ENCODE results near the gene BRIP1.
"Not testable (repeated sequence)": the region's sequence is repeated elsewhere in the genome, so short reads cannot be mapped to it uniquely, and the experiment has no call there.

Gene BRIP1

GRCh38 chr17:61799812-61800484 is 63.4 kb downstream of the BRIP1 start:
- no peak for DNase-seq (ENCODE audit: low spot score)

DNA sequence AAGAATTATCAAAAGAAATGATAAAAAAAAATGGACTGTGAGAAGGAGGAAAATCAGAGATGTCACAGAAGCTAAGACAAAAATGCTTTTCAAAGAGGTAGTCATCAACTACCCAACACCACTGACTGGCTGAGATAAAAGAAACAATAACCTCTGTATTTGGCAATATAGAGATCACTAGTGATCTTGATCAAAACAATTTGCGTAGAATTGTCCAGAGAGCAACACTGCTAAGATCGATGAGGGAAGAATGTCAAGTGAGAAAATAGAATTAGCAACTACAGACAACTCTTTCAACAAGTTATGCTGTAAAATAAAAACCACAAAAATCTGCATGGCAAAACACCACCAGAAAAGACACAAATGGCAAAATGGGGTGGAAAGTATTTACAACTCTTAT is 66.0 kb downstream of the BRIP1 start:
- no peak for DNase-seq (ENCODE audit: low spot score)

DNA sequence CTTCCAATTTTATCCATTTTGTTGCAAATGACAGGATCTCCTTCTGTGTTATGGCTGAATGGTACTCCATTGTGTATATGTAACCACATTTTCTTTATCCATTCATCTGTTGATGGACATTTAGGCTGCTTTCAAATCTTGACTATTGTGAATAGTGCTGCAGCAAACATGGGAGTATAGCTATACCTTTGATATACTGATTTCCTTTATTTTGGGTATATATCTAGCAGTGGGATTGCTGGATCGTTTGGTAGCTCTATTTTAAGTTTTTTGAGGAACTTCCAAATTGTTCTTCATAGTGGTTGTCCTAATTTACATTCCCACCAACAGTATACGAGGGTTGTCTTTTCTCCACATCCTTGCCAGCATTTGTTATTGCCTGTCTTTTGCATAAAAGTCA is 67.8 kb downstream of the BRIP1 start:
- DNase-seq (ENCODE audit: low spot score): no peak

DNA sequence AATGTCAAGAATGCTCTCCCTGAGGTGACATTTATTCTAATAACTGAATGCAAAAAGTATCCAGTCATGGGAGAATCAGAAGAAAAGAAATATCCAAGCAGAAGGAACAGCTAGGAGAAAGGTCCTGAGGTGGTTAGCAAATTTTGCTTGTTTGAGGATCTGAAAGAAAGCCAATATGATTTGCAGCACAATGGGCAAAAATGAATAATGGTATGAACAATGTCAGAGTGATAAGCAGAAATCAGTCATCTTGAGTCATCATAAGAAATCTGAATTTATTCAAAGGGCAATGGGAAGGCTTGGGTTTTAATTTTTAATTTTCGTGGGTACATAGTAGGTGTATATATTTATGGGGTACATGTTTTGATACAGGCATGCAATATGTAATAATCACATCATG is 68.5 kb downstream of the BRIP1 start:
- no peak for DNase-seq (ENCODE audit: low spot score)

GRCh38 chr17:61794242-61794641 is 69.1 kb downstream of the BRIP1 start:
- no peak for DNase-seq (ENCODE audit: low spot score)

- no peak for DNase-seq (ENCODE audit: low spot score)
Observed at GRCh38 chr17:61793565-61793964, 69.8 kb downstream of the BRIP1 start.

- DNase-seq (ENCODE audit: low spot score): no peak
Observed at GRCh38 chr17:61789872-61790271, 73.5 kb downstream of the BRIP1 start.

GRCh38 chr17:61786088-61786487 is 77.2 kb downstream of the BRIP1 start:
- DNase-seq (ENCODE audit: low spot score): no peak

DNA sequence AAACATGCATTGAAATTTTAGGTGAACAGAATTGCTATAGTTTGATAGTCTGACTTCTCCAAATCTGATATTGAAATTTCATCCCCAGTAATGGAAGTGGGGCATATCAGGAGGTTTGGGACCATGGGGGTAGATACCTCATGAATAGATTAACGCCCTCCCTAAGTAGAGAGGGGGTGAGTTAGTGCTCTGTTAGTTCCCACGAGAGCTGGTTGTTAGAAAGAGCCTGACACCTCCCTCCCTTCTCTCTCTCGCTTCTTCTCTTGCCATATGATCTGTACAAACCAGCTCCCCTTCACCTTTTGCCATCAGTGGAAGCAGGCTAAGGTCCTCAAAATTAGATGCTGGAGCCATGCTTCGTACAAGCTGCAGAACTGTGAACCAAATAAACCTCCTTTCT is 78.8 kb downstream of the BRIP1 start:
- DNase-seq (ENCODE audit: low spot score): no peak

- DNase-seq (ENCODE audit: low spot score): no peak
Observed at GRCh38 chr17:61783556-61784304, 79.6 kb downstream of the BRIP1 start.

- no peak for DNase-seq (ENCODE audit: low spot score)
Observed at GRCh38 chr17:61783120-61783519, 80.2 kb downstream of the BRIP1 start.

DNA sequence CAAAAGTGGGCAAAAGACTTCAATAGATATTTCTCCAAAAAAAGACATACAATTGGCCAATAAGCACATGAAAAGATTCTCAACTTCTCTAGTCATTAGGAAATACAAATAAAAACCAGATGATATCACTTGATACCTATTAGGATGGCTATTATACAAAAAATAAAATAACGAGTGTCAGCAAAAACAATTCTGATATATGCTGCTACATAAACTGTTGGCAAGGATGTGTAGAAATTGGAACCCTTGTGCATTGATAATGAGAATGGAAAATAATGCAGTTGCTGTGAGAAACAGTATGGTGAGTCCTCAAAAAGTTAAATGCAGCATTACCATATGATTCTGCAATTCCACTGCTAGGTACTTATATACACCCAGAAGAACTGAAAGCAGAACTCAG is 80.6 kb downstream of the BRIP1 start:
- DNase-seq (ENCODE audit: low spot score): no peak

- no peak for DNase-seq (ENCODE audit: low spot score)
Observed at GRCh38 chr17:61775364-61775763, 88.0 kb downstream of the BRIP1 start.

DNA sequence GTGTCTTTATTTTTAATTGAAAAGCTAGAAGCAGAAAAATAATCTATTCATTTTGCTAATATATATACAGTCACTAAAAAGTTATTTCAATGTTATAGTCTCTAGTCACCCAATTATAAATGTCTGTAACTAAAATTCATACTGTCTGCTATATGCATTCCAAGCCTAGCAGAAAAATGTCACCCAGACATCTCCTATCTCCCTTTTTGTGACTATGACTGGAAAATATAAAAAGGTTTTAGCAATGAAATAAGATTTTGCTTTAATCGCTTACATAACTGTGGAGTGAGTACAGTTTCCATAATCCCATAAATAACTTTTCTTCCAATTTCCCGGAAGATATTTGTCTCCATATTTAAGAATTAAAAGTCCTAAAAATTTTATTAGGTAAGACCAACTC is 88.6 kb downstream of the BRIP1 start:
- DNase-seq (ENCODE audit: low spot score): no peak

DNA sequence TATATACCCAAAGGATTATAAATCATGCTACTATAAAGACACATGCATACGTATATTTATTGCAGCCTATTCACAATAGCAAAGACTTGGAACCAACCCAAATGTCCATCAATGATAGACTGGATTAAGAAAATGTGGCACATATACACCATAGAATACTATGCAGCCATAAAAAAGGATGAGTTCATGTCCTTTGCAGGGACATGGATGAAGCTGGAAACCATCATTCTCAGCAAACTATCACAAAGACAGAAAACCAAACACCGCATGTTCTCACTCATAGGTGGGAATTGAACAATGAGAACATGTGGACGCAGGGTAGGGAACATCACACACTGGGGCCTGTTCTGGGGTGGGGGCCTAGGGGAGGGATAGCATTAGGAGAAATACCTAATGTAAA is 89.2 kb downstream of the BRIP1 start:
- DNase-seq (ENCODE audit: low spot score): not testable (repeated sequence)

GRCh38 chr17:61770752-61771533 is 92.4 kb downstream of the BRIP1 start:
- no peak for DNase-seq (ENCODE audit: low spot score)

DNA sequence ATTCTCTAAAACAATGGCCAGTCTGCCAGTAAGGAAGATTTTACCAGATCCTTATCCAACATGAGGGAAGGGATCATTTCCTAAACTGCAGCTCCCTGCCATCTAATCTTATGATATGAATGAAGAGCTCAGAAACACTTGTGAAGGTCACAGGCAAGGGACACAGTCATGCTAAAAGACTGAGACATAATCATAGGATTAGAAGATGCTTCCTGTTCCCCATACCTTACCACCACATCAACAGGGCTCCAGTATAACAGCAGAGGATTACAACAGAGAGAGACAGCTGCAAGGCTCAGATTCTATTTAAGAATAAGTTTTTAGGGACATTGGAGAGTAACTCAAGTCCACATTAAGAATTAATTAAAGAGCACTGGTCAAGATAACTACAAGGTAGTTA is 93.3 kb downstream of the BRIP1 start:
- no peak for DNase-seq (ENCODE audit: low spot score)

- no peak for DNase-seq (ENCODE audit: low spot score)
Observed at GRCh38 chr17:61768405-61768804, 94.9 kb downstream of the BRIP1 start.

DNA sequence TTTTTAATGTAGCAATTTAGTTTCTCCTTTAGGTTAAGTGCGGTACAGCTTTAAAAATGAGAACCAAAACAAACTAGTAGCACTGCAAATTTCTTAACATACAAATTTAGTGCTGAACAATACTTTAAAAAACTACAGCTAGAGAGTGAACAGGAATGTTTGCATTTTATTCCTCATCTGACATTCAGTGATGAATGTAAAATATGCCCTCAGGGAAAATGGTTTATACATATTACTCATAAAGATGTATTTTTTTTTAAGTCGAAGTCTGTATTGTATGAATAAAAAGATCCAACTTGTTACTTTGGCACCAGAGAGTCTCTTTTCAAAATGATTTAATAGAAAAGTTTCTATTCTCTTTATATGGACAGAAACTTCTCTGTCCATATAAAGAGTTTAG is 96.8 kb downstream of the BRIP1 start:
- no peak for DNase-seq (ENCODE audit: low spot score)

GRCh38 chr17:61764846-61765245 is 98.5 kb downstream of the BRIP1 start:
- no peak for DNase-seq (ENCODE audit: low spot score)

DNA sequence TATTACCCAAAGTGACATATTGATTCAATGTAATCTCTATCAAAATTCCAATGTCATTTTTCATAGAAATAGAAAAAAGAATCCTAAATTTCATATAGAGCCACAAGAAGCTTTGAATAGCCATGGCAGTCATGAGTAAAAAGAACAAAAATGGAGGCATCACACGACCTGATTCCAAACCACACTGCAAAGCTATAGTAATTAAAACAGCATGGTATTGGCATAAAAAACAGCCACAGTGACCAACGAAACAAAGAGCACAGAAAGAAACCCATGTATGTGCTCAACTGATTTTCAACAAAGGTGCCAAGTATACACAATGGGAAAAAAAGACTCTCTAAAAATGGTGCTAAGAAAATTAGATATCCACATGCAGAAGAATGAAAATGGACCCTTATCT is 101.5 kb downstream of the BRIP1 start:
- no peak for DNase-seq (ENCODE audit: low spot score)

- no peak for DNase-seq (ENCODE audit: low spot score)
Observed at GRCh38 chr17:61759362-61759761, 104.0 kb downstream of the BRIP1 start.

DNA sequence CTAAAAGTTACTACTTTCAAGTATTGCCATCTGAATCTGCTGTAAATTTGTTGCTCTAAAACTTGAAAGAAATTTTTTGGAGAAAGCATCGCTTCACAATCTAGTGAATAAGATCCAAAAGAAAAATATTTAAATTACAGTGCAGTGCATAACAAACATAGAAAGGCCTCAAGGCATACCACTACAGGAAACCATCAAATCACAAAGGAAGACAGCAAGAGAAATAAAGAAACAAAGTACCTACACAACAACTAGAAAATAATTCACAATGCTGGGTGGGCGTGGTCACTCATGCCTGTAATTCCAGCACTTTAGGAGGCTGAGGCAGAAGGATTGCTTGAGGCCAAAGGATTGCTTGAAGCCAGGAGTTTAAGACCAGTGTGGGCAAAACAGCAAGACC is 104.9 kb downstream of the BRIP1 start:
- DNase-seq (ENCODE audit: low spot score): no peak
